Sigmoid colon (tissue), 4 donors: Measurements from ENCODE around the gene ZNF778.

Source experiments
- EP300 ChIP-seq, 4 donors: sonication (generic); formaldehyde crosslinking; IDR thresholded peaks; one replicate each; pipeline ENCODE4 v1.6.1; 2017; ENCODE audit warnings: antibody characterized with exemption in 4 of 4
- POLR2A ChIP-seq, 2 donors: fragments of 450-650 bp; IDR thresholded peaks; one replicate each; pipeline ENCODE4 v1.6.1; 2016; ENCODE audit warnings: antibody characterized with exemption in 2 of 2, mild to moderate bottlenecking in 2 of 2, moderate library complexity in 2 of 2
- POLR2AphosphoS5 ChIP-seq, 4 donors: sonication (generic); formaldehyde crosslinking; IDR thresholded peaks; one replicate each; pipeline ENCODE4 v1.6.1; 2017; ENCODE audit warnings: antibody characterized with exemption in 4 of 4

DNA sequence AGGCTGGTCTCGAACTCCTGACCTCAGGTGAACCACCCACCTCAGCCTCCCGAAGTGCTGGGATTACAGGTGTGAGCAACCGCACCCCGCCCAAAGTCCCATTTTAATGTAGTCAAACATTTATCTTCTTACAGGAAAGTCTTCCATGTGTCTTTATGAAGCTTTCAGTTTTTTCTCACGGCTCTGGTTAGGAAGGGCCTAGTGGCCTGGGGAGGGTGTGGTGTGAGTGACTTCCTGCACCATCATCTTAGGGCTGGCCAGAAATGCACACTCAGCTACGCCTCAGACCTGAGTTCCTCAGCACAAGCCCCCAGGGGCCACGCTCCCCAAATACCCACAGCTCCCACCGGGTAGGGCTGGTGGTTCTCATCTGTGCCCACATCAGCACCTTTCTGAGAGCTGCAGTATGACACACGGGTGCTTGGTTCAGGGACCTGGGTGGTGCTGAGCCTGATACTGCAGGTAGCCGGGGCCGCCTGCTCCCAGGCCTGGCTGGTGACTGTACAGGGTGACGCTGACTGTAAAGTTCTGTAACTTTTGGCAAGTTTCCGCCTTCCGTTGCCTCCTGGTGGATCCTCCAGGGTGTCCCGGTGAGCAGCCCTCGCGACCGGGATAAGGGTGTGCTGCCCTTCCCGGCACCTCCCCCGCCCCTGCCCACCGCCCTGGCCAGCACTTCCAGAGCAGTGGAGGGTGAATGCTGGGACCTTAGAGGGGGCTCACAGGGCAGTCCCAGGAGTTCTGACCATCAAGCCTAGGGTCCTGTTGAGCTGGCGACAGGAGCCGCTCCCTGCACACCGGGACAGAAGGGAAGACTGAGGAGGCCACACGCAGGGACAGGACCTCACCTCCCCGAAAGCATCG, 52.5 kb downstream of the ZNF778 start:
- TF ChIP-seq POLR2A (IDR thresholded peaks at IDR 0.05) (no peak), POLR2AphosphoS5 (IDR thresholded peaks at IDR 0.05) (no peak), EP300 (IDR thresholded peaks at IDR 0.05) (no peak)
